SK-N-MC (cell line): ENCODE results near the gene ZNF774.

Experiments
- EZH2 ChIP-seq: fragments of 200-600 bp; sonication (generic); IDR thresholded peaks from one replicate; pipeline ENCODE4 v1.6.1; 2017; ENCODE audit warnings: antibody characterized with exemption
- POLR2AphosphoS5 ChIP-seq: IDR thresholded peaks from 2 replicates; pipeline ENCODE4 v1.6.1; 2012; ENCODE audit warnings: mild to moderate bottlenecking, low read depth, low read length, borderline replicate concordance

DNA sequence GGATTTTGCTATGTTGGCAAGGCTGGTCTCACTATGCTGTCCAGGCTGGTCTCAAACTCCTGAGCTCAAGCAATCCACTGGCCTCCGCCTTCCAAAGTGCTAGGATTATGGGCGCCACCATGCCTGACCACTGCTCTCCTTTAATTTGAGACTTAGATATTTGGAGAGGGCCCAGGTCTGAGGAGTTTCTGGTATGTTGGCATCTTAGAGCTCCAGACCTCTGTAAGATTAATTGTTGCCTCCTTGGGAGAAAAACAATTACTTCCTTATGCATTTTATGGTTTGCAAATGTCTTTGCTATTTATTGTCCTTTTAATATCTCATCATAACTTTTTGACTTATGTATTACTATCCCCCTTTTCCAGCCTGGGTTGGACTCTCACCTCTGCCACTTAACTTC lies 2.9 kb downstream of the ZNF774 start:
- TF ChIP-seq EZH2 (no peak), POLR2AphosphoS5 (no peak)
